HepG2 (cell line): ENCODE data around the gene PPP1R15B. TPM values are rescaled to one million over a fixed set of nuclear protein-coding genes. Genes with fewer than 3 reads are reported as not detected.

Experiments used
- CEBPZ ChIP-seq: IDR thresholded peaks from 2 replicates; pipeline ENCODE4 v1.6.1; 2012; ENCODE audit warnings: low read length, improper control_type of control experiment
- DBP ChIP-seq: sonication (generic); formaldehyde crosslinking; IDR thresholded peaks from 2 replicates; pipeline ENCODE4 v1.4.0; 2020; ENCODE audit warnings: missing genetic modification reagents; ENCODE audit errors: not compliant biosample characterization
- EZH2 ChIP-seq: conservative IDR thresholded peaks from 2 replicates; pipeline ENCODE4 v1.6.1; 2012; ENCODE audit warnings: mild to moderate bottlenecking, low read depth, low read length, moderate library complexity
- HBP1 ChIP-seq: IDR thresholded peaks from 2 replicates; pipeline ENCODE4 v1.6.1; 2016; ENCODE audit warnings: low read depth, control low read depth
- HNRNPUL1 ChIP-seq: fragments of 200-400 bp; formaldehyde crosslinking; IDR thresholded peaks from 2 replicates; pipeline ENCODE4 v1.6.1; 2017; ENCODE audit warnings: low read depth, mild to moderate bottlenecking, low read length, moderate library complexity
- MEIS1 ChIP-seq: sonication (generic); formaldehyde crosslinking; IDR thresholded peaks from 2 replicates; pipeline ENCODE4 v1.9.0; 2021; ENCODE audit warnings: mild to moderate bottlenecking, missing genetic modification reagents, moderate library complexity, borderline replicate concordance
- PAX8 ChIP-seq: sonication (generic); formaldehyde crosslinking; IDR thresholded peaks from 2 replicates; pipeline ENCODE4 v1.8.0; 2022; ENCODE audit warnings: mild to moderate bottlenecking, missing genetic modification reagents, borderline replicate concordance
- RFX5 ChIP-seq: IDR thresholded peaks from 2 replicates; pipeline ENCODE4 v1.6.1; 2011; ENCODE audit warnings: low read depth, low read length, improper control_type of control experiment
- RXRB ChIP-seq: IDR thresholded peaks from 2 replicates; pipeline ENCODE4 v1.6.1; 2016; ENCODE audit warnings: borderline replicate concordance, missing genetic modification reagents, missing compliant biosample characterization
- ZNF460 ChIP-seq: sonication (generic); formaldehyde crosslinking; IDR thresholded peaks from 2 replicates; pipeline ENCODE4 v1.5.1; 2020; ENCODE audit warnings: missing genetic modification reagents, mild to moderate bottlenecking, borderline replicate concordance
- ZNF674 ChIP-seq: sonication (generic); formaldehyde crosslinking; IDR thresholded peaks from 2 replicates; pipeline ENCODE4 v1.5.0; 2020; ENCODE audit warnings: low read depth, mild to moderate bottlenecking, missing genetic modification reagents
- ZNF766 ChIP-seq: sonication (generic); formaldehyde crosslinking; IDR thresholded peaks from 2 replicates; pipeline ENCODE4 v1.5.0; 2020; ENCODE audit warnings: missing genetic modification reagents, borderline replicate concordance
- ZSCAN5A ChIP-seq: sonication (generic); formaldehyde crosslinking; IDR thresholded peaks from 2 replicates; pipeline ENCODE4 v1.8.0; 2022; ENCODE audit warnings: mild to moderate bottlenecking, missing genetic modification reagents, borderline replicate concordance
- polyA plus RNA-seq, 8 experiments: library from polyadenylated mRNA; depleted of rRNA in 3 of 8; stranded (reverse) in 7 of 8; unstranded in 1 of 8; fragments of >200 nt; fragmentation: Illumina TruSeq in 4 of 8; extraction: Trizol in 4 of 8; gene quantifications; 2 replicates each; pipeline versions ENCODE4 v1.2.1 to v1.2.3, GENCODE V29; 2011 to 2016; ENCODE audit warnings: low read depth in 4 of 8, missing spikeins in 1 of 8, mixed read lengths in 1 of 8; ENCODE audit not compliant: insufficient read depth in 1 of 8
- total RNA-seq, 5 experiments: library from RNA; depleted of rRNA; stranded (reverse); fragments of >200 nt; fragmentation: Illumina TruSeq; extraction: Trizol; gene quantifications; 2 replicates each; pipeline ENCODE4 v1.2.3, GENCODE V29; 2016; ENCODE audit warnings: low read depth in 1 of 5
- TF ChIP-seq, protein P1 (sequence below): IDR thresholded peaks from 2 replicates; pipeline ENCODE4 v1.6.1; 2016; ENCODE audit warnings: low read depth, missing genetic modification reagents, missing compliant biosample characterization
- TF ChIP-seq, protein P2 (sequence below): sonication (generic); formaldehyde crosslinking; IDR thresholded peaks from 2 replicates; pipeline ENCODE4 v1.5.0; 2020; ENCODE audit warnings: missing genetic modification reagents

Gene PPP1R15B
- total and polyA plus RNA-seq, 2 of the 13 experiments (the other 11 are each of a cell fraction or from before 2014, with no cell fraction given), result 13.4 to 23.8 TPM

- TF ChIP-seq ZSCAN5A (no peak), EZH2 (no peak), ZNF674 (CRISPR knock-in tag) (no peak), HBP1 (CRISPR knock-in tag) (no peak), CEBPZ (no peak), DBP (no peak), RFX5 (no peak), HNRNPUL1 (no peak), ZNF766 (no peak), PAX8 (CRISPR knock-in tag) (no peak), ZNF460 (CRISPR knock-in tag) (no peak), RXRB (CRISPR knock-in tag) (peak; percentile 61; the same call in 1 of the 2 replicates), MEIS1 (CRISPR knock-in tag) (no peak)
- TF ChIP-seq, protein P1, sequence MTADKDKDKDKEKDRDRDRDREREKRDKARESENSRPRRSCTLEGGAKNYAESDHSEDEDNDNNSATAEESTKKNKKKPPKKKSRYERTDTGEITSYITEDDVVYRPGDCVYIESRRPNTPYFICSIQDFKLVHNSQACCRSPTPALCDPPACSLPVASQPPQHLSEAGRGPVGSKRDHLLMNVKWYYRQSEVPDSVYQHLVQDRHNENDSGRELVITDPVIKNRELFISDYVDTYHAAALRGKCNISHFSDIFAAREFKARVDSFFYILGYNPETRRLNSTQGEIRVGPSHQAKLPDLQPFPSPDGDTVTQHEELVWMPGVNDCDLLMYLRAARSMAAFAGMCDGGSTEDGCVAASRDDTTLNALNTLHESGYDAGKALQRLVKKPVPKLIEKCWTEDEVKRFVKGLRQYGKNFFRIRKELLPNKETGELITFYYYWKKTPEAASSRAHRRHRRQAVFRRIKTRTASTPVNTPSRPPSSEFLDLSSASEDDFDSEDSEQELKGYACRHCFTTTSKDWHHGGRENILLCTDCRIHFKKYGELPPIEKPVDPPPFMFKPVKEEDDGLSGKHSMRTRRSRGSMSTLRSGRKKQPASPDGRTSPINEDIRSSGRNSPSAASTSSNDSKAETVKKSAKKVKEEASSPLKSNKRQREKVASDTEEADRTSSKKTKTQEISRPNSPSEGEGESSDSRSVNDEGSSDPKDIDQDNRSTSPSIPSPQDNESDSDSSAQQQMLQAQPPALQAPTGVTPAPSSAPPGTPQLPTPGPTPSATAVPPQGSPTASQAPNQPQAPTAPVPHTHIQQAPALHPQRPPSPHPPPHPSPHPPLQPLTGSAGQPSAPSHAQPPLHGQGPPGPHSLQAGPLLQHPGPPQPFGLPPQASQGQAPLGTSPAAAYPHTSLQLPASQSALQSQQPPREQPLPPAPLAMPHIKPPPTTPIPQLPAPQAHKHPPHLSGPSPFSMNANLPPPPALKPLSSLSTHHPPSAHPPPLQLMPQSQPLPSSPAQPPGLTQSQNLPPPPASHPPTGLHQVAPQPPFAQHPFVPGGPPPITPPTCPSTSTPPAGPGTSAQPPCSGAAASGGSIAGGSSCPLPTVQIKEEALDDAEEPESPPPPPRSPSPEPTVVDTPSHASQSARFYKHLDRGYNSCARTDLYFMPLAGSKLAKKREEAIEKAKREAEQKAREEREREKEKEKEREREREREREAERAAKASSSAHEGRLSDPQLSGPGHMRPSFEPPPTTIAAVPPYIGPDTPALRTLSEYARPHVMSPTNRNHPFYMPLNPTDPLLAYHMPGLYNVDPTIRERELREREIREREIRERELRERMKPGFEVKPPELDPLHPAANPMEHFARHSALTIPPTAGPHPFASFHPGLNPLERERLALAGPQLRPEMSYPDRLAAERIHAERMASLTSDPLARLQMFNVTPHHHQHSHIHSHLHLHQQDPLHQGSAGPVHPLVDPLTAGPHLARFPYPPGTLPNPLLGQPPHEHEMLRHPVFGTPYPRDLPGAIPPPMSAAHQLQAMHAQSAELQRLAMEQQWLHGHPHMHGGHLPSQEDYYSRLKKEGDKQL, result no peak
- TF ChIP-seq, protein P2, sequence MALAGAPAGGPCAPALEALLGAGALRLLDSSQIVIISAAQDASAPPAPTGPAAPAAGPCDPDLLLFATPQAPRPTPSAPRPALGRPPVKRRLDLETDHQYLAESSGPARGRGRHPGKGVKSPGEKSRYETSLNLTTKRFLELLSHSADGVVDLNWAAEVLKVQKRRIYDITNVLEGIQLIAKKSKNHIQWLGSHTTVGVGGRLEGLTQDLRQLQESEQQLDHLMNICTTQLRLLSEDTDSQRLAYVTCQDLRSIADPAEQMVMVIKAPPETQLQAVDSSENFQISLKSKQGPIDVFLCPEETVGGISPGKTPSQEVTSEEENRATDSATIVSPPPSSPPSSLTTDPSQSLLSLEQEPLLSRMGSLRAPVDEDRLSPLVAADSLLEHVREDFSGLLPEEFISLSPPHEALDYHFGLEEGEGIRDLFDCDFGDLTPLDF, result no peak
Measured at GRCh38 chr1:204404629-204405028, 7.0 kb downstream of the PPP1R15B start (continued).
